ENCODE data around the gene ST6GAL2.

- no peak for TF ChIP-seq MEF2A (IDR thresholded peaks at IDR 0.05; ENCODE audit: control insufficient read depth, low read depth, low read length)
- no peak for TF ChIP-seq MXI1 (IDR thresholded peaks at IDR 0.05; ENCODE audit: low read depth, low read length)
- TF ChIP-seq REST (IDR thresholded peaks at IDR 0.05; ENCODE audit: borderline replicate concordance), result no peak
- no peak for TF ChIP-seq REST (CRISPR knock-in tag; IDR thresholded peaks at IDR 0.05; ENCODE audit: low read depth)
Observed at GRCh38 chr2:106805716-106806115, 80.3 kb downstream of the ST6GAL2 start.
